ENCODE results near the gene RAPGEF4. TPM values are rescaled to one million over a fixed set of nuclear protein-coding genes. Genes with fewer than 3 reads are reported as not detected.

RAPGEF4 gene
- total and polyA plus RNA-seq, 7 donors: 0.23 to 7.6 (median 4.2) TPM

- Histone ChIP-seq H3K27me3 (no peaks in the 10 kb centered on the region), H3K4me3 (no peak overlapping the region), H3K9me3 (no peaks in the 10 kb centered on the region), H3K27ac (no peak overlapping the region), H3K36me3 (no peaks in the 10 kb centered on the region), H3K4me1 (no peaks in the 10 kb centered on the region)
- TF ChIP-seq, protein P1, sequence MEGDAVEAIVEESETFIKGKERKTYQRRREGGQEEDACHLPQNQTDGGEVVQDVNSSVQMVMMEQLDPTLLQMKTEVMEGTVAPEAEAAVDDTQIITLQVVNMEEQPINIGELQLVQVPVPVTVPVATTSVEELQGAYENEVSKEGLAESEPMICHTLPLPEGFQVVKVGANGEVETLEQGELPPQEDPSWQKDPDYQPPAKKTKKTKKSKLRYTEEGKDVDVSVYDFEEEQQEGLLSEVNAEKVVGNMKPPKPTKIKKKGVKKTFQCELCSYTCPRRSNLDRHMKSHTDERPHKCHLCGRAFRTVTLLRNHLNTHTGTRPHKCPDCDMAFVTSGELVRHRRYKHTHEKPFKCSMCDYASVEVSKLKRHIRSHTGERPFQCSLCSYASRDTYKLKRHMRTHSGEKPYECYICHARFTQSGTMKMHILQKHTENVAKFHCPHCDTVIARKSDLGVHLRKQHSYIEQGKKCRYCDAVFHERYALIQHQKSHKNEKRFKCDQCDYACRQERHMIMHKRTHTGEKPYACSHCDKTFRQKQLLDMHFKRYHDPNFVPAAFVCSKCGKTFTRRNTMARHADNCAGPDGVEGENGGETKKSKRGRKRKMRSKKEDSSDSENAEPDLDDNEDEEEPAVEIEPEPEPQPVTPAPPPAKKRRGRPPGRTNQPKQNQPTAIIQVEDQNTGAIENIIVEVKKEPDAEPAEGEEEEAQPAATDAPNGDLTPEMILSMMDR (IDR thresholded peaks at IDR 0.05): no peak
- TF ChIP-seq POLR2A (IDR thresholded peaks at IDR 0.05): no peak
- no peak for TF ChIP-seq POLR2AphosphoS5 (IDR thresholded peaks at IDR 0.05)
- no peak for TF ChIP-seq EP300 (IDR thresholded peaks at IDR 0.05)
- intact Hi-C loops (cut with DNase I): no loop called here
- 81 to 88% methylated on average over 2 of the region's 2 CpGs for WGBS, 2 donors
- no peak for DNase-seq
Observed at GRCh38 chr2:172877826-172878225, 142.2 kb downstream of the RAPGEF4 start.

DNA sequence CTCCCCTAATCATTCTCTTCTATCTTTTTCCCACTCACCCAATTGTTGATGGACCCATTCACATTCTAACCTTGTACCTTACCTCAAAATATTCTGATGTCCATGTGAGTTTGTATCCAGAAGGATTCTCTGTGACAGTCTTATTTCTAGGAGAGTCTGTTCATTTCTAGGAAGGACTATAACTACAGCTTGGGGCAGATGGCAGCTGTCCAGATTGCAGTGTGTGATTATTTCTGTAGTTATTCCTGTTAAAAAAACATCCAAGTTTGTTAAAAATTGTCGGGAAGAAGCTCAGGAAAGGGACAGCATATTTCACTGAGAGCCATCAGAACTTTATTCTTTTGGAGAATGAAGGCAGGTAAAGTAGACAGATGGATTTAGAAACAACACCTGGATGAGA is 142.6 kb downstream of the RAPGEF4 start:
- TF ChIP-seq POLR2AphosphoS5 (IDR thresholded peaks at IDR 0.05) (no peak), EP300 (IDR thresholded peaks at IDR 0.05) (no peak), POLR2A (IDR thresholded peaks at IDR 0.05) (no peak)
- TF ChIP-seq, protein P1 (IDR thresholded peaks at IDR 0.05): no peak
- H3K36me3 ChIP-seq: no peaks in the 10 kb centered on the region
- H3K27ac ChIP-seq: no peak overlapping the region
- DNase-seq: no peak
- 55 to 57% methylated on average over 1 of the region's 1 CpG for WGBS, 2 donors
- H3K4me3 ChIP-seq: no peak overlapping the region
- H3K4me1 ChIP-seq: no peaks in the 10 kb centered on the region
- intact Hi-C loops (cut with DNase I): no loop called here
- H3K27me3 ChIP-seq: no peaks in the 10 kb centered on the region
- H3K9me3 ChIP-seq: no peaks in the 10 kb centered on the region

DNA sequence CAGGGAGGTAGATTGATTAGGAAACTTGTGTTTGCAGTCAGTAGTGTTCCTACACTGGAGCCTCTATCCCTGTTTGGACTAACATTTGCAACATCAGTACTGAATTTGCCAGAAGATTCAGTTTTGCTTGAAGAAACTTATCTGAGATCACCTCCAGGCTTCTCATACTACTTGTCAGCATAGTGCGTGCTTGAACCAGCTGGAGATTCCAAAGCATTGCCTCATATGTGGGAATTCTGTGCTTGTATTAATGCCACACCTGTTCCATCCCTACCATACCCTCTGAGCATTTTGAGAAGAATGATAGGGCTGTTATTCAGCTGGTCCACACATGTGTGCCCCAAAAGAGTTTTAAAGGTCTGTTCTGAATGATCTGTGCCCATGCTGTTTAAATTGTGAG is 148.7 kb downstream of the RAPGEF4 start:
- peaks cover 0 to 2% (median 0%) of the 10 kb centered on the region in 4 donors for H3K4me1 ChIP-seq
- no peak overlapping the region for H3K4me3 ChIP-seq
- no peaks in the 10 kb centered on the region for H3K9me3 ChIP-seq
- no peak overlapping the region for H3K27ac ChIP-seq
- no peaks in the 10 kb centered on the region for H3K27me3 ChIP-seq
- WGBS, 2 donors: 92 to 94% methylated on average over 1 of the region's 1 CpG
- TF ChIP-seq POLR2AphosphoS5 (IDR thresholded peaks at IDR 0.05) (no peak), EP300 (IDR thresholded peaks at IDR 0.05) (no peak), POLR2A (IDR thresholded peaks at IDR 0.05) (no peak)
- TF ChIP-seq, protein P1 (IDR thresholded peaks at IDR 0.05): no peak
- intact Hi-C loops (cut with DNase I): no loop called here
- no peak for DNase-seq
- H3K36me3 ChIP-seq: no peaks in the 10 kb centered on the region

DNA sequence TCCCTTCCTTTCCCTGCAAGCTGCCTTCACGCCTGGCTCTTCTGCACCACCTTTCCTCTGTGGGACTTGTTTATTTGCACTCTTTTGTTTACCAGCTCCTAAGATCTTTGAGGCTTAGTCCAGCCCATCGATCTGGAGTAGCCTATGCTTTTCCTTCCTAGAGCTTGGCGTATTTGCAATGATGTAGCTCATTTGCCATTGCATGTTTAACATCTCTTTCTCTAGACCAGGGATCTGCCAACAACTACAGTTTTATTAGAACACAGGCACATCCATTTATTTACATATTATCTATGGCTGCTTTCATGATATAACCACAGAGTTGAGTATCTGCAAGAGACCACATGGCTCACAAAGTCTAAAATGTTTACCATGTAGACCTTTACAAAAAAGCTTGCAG is 150.4 kb downstream of the RAPGEF4 start:
- H3K9me3 ChIP-seq: no peaks in the 10 kb centered on the region
- intact Hi-C loops (cut with DNase I): no loop called here
- no peak overlapping the region for H3K4me3 ChIP-seq
- DNase-seq: no peak
- H3K4me1 ChIP-seq: peaks cover 0 to 7% (median 0%) of the 10 kb centered on the region in 4 donors
- no peaks in the 10 kb centered on the region for H3K36me3 ChIP-seq
- 75 to 80% methylated on average over 3 of the region's 3 CpGs for WGBS, 2 donors
- no peaks in the 10 kb centered on the region for H3K27me3 ChIP-seq
- no peak overlapping the region for H3K27ac ChIP-seq
- TF ChIP-seq POLR2AphosphoS5 (IDR thresholded peaks at IDR 0.05) (no peak), EP300 (IDR thresholded peaks at IDR 0.05) (no peak), POLR2A (IDR thresholded peaks at IDR 0.05) (no peak)
- TF ChIP-seq, protein P1 (IDR thresholded peaks at IDR 0.05): no peak

- H3K27ac ChIP-seq: no peak overlapping the region
- H3K4me3 ChIP-seq: no peak overlapping the region
- H3K4me1 ChIP-seq: peaks cover 0 to 7% (median 0%) of the 10 kb centered on the region in 4 donors
- WGBS, 2 donors: 18 to 71% methylated on average over 2 of the region's 2 CpGs
- intact Hi-C loops (cut with DNase I): no loop called here
- no peaks in the 10 kb centered on the region for H3K9me3 ChIP-seq
- TF ChIP-seq EP300 (IDR thresholded peaks at IDR 0.05) (no peak), POLR2AphosphoS5 (IDR thresholded peaks at IDR 0.05) (no peak), POLR2A (IDR thresholded peaks at IDR 0.05) (no peak)
- TF ChIP-seq, protein P1 (IDR thresholded peaks at IDR 0.05): no peak
- no peaks in the 10 kb centered on the region for H3K36me3 ChIP-seq
- H3K27me3 ChIP-seq: no peaks in the 10 kb centered on the region
- no peak for DNase-seq
Observed at GRCh38 chr2:172887280-172887679, 151.6 kb downstream of the RAPGEF4 start.

Measured in sigmoid colon (tissue), 7 donors.